Tongue (tissue), 2 donors: ENCODE measurements around the gene GNAS-AS1. TPM values are rescaled to one million over a fixed set of nuclear protein-coding genes. Genes with fewer than 3 reads are reported as not detected.

Experiments
- DNase-seq: peaks from one replicate; pipeline ENCODE4 v3.0.0-alpha.2; 2015
- total RNA-seq: library from RNA; depleted of rRNA; stranded (reverse); fragments of >200 nt; gene quantifications from one replicate; pipeline ENCODE4 v1.2.3, GENCODE V29; 2014

Gene GNAS-AS1
- total RNA-seq, 1 donor from 2014 or later = 2.5 TPM

DNA sequence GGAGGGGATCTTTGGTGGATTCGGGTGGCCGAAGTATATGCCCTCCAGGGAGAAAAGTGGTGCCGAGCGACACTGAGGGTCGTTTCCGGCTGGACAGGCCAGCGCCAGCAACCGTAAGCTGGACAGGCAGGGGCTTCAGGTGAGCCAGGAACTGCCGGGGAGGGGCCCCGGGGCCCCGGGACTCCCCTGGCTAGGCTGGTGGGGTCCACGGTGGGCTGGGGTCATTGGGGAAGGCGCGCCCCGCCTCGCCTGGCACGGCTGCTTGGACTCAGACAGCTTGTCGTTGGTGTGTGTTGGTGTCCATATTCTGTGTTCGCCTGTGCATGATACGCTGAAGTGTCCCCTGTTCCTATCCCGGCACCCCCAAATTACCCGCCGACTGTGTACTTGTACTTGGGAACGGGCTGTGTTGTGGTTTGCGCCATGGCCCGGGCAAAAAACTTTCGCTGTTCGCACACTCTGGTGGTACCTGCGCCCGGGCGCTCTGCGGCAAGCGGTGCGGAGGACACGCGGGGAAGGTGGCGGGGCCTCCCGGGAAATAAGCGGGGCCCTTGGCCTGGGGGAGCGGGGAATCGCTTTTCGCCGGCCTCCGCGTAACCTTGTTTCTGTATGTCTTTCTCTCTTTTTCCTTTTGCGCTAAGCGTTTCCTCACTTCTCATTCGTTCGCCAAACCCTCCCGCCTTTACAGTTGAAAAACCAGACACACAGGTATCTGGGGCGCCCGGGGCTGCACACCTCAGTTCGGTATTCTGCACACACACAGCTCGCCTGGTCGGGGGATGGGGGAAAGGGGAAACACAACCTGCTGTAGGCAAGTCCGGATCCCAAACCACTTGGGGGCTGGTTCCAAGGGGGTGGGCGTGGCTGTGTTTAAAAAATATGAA, 5.0 kb upstream of the GNAS-AS1 start:
- DNase-seq = peak; percentile 72

DNA sequence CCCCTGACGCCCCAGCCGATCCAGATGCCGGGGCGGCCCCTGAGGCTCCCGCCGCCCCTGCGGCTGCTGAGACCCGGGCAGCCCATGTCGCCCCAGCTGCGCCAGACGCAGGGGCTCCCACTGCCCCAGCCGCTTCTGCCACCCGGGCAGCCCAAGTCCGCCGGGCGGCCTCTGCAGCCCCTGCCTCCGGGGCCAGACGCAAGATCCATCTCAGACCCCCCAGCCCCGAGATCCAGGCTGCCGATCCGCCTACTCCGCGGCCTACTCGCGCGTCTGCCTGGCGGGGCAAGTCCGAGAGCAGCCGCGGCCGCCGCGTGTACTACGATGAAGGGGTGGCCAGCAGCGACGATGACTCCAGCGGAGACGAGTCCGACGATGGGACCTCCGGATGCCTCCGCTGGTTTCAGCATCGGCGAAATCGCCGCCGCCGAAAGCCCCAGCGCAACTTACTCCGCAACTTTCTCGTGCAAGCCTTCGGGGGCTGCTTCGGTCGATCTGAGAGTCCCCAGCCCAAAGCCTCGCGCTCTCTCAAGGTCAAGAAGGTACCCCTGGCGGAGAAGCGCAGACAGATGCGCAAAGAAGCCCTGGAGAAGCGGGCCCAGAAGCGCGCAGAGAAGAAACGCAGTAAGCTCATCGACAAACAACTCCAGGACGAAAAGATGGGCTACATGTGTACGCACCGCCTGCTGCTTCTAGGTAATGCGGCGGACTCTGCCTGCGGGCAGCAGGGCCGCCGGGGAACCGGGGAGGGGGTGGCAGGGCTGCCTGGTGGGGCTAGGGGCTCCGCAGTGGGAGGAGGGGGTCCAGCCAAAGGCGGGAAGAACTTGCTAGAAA, 4.2 kb upstream of the GNAS-AS1 start:
- DNase-seq = no peak

DNA sequence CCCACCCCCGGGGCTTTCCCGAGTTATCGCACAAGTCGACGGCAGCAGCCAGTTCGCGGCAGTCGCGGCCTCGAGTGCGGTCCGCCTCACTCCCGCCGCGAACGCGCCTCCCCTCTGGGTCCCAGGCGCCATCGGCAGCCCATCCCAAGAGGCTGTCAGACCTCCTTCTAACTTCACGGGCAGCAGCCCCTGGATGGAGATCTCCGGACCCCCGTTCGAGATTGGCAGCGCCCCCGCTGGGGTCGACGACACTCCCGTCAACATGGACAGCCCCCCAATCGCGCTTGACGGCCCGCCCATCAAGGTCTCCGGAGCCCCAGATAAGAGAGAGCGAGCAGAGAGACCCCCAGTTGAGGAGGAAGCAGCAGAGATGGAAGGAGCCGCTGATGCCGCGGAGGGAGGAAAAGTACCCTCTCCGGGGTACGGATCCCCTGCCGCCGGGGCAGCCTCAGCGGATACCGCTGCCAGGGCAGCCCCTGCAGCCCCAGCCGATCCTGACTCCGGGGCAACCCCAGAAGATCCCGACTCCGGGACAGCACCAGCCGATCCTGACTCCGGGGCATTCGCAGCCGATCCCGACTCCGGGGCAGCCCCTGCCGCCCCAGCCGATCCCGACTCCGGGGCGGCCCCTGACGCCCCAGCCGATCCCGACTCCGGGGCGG, 3.4 kb upstream of the GNAS-AS1 start:
- no peak for DNase-seq

DNA sequence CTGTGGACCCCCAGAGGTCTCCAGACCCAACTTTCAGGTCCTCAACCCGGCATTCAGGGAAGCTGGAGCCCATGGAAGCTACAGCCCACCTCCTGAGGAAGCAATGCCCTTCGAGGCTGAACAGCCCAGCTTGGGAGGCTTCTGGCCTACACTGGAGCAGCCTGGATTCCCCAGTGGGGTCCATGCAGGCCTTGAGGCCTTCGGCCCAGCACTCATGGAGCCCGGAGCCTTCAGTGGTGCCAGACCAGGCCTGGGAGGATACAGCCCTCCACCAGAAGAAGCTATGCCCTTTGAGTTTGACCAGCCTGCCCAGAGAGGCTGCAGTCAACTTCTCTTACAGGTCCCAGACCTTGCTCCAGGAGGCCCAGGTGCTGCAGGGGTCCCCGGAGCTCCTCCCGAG, 2.8 kb upstream of the GNAS-AS1 start:
- DNase-seq = no peak

DNA sequence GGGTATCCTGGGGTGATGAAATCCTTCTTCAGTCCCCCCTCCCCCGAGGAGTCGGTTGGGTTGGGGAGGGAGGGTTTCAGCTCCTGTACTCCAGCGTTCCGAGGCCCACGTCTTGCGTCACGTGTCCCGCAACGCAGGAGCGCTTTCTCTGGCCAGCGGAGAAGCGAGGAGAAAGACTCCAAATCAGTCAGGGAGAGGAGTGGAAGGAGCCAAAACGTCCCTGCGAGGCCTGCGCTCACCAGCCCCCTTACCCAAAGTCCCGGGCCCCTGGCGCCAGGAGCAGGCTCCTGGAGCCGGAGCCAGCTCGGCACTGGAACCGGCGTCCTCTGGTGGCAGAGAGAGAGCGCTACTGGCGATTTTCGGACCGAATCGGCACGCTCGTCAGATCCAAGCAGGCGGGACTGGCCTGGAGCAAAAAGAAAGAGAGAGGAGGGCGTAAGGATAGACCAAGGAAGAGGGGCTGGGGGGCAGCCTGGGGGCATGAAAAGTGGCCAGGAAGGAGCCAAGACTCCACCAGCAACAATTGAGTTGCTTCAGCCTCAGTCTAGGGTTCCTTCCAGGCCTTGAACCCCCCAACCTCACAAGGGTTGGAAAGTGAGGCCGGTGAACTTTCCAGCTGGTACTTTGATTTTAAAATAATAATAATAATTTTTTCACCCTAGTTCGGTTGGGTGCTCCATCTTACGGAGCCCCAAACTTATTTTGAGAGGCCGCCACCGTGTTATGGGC, 2.0 kb upstream of the GNAS-AS1 start, which contains the start of gene GNAS:
Gene GNAS (plus strand): TSS at position 174 of the 729 bp plus-strand sequence.
- peak; percentile 86 for DNase-seq

DNA sequence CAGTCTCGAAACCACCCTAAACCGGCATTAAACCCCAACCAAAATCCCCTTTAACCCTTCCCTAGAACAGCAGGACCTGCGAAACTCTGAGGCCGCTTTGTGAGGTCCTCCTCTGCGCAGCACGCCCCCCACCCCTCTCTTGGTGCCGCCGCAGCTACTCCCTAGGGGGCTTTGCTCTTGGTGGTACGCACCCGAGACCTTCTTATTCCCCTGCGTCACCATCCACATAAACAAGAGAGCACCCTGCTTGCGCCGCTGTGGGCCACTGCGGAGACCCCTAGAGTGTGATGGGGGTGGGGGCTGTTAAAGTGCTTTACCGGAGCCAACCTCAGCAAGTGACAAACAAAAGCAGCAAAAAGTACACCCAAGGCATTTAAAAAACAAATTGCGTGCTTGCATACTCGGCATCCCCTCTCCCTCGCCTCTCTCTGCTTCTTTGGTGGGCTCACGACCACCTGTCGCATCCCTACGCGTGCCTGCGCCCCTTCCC, 1.3 kb upstream of the GNAS-AS1 start:
- no peak for DNase-seq

DNA sequence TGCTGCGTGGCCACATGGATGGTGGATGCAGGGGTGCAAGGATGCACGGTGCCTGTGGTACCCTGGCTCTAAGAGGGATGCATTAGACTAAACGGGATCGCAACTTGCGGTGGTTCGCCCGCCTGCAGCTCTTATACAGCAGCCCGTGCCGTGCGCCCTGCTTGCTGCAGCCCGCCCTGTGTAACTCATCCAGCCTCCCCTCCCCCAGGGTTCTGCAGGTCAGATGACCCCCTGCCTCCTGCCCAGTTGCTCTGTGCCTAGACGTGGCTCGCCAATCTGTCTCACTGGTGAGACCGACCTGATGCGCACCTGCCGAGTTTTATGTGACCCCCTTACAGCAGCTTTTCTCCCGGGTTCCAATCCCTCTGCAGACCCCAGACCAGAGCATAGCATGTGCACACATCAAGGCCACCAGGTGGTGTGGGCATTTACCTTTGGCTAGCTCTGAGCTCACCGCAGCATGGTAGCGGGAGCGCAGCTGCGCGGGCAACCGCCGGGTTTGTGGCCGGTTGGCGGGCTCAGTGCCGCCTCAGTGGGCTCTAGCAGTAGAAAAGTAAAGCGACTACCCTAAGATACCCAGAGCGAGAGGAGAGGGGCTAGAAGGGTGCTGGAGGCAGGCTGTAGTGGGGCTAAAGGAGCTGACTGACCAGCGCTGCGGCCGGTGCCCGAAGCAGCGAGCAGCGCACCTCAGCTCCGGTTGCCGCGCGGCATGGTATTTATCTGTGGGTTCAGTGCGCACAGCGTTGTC, 693 bp upstream of the GNAS-AS1 start:
- DNase-seq = no peak

DNA sequence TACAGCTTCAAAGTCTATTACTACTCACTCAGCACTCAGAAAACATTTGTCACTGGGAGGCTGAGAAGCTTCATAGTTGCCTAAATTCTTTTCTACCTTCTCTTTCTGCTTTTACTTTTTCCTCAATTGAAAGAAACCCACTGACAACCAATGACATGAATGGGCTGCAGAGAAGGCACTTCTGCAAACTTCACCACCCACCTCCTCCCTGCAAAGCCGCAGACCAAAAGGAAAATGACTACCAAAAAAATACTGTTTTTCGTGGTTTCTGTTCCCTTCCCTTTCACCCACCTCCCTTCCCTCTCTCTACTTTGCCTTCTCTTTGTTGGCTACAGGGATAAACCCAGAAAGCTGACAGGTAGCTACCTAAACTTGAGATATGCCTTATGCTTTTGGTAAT, 3.2 kb downstream of the GNAS-AS1 start:
- no peak for DNase-seq

DNA sequence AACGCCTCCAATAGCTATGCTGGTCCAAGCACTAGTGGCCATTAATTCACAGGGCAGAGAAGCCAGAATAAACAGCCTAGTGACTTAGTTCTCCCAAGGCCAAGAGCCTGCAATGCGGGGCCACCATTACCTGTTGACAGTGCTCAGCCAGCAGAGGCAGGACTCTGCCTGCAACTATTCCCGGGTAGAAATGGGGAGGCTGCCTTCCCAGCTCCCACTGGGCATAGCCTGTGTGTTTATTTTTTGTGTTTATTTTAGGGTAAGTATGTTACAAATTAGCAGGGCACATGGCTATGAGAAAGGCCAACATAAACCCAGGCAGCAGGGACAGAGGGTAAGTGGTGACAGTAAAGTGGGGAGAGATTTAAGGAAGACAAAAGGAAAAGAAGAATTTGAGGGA, 5.0 kb downstream of the GNAS-AS1 start:
- DNase-seq = no peak

DNA sequence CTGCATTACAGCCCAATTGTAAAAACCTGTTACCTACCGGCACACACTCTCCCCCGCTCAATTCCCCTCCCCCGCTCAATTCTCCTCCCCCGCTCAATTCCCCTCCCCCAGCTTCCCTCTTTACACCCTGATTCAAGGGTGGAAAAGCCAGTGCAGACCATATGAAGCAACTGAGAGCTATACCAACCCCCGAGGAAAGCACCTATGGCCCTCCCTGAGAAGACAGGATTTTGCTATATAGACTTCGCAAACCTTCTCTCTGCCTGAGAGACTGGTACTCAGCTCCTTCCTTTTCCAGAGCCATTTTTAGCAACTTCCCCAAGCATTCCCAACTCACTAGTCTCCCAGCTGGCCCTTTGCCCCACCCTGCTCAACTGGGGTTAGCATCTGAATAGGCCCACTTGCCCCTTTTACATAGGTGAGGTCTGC, 7.6 kb downstream of the GNAS-AS1 start:
- DNase-seq = no peak

DNA sequence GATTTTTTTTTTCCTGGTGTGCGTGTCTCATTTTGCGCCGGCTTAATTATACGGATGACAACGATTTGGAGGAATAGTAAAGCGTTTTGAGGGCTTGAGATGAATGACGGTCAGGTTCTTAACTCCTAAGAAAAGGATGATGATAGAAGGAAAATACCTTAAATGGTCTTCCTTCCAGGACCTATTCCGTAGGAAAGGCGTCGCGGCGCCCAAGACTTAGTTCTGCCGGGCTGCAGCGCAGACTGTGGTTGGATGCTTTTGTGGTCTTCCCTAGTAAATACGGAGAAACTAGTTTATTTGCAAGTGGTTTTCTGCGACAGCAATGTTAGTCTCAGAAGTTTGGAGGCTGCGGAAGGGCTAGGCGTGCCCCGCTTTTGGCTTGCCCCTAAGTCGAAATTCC, 8.4 kb downstream of the GNAS-AS1 start:
- no peak for DNase-seq

DNA sequence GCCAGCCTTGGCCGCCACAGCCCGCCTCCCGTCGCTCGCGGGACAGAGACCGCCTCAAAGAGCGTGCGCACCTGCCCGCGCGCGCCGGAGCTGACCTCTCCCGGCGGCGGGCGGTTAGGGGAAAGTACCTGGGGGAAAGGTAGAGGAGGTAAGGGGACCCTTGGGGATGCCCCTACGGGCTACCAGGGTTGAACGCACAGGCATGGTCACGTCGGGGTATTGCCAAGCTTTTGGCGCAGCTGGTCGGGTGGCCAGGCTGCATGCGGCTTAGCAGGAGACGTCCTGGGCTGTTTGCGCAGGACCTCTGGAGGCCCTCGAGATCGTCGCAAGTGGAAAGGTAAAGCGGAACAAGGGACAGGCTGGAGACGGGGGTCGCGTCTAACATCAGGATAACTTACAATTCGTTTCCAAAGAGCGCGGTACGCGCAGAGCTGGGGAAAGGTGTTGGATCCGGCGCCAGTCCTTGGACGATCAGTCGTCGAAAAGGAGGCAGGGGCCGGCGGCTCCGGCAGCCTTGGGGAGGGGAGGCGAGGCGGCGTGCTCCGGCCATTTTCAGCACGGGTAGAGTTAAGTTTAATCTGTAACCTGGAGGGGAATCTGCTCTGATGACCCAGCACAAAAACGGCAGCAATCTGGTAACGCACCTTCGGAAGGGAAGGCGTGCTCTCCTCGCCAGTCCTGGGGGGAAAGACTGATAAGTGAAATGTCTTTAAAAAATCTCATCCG, 9.0 kb downstream of the GNAS-AS1 start:
- no peak for DNase-seq

DNA sequence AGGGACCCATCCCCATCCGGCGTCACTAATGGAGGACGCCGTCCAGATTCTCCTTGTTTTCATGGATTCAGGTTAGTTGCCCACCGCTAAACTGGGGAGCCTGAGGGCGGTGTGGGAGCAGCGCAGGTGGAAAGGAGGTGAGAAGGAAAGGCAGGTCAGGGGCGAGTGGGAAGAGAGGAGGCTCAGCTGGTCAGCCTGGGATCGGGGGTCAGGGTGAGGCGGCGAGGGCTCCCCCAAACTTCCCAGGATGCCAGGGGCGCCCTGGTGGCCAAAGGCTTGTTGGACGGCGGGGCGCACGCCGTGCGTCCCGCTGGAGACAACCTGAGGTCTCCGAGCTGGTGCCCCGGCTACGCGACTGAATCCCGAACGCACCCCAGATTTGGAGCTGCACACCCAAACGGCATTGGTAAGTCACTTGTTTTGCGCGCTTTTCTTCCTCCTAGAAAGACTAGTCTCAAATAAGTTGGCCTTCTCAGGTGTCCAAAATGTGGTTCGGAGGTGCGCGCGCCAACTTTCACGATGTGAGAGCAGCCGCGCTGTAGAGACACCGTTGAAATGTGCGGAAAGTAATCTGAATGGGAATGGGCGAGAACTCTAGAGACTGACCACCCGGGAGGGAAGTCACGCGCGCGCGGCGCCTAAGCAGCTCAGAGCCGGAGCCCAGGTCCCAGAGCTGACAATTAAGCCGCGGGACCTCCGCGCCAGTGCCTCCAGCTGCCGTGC, 9.7 kb downstream of the GNAS-AS1 start:
- DNase-seq = no peak

DNA sequence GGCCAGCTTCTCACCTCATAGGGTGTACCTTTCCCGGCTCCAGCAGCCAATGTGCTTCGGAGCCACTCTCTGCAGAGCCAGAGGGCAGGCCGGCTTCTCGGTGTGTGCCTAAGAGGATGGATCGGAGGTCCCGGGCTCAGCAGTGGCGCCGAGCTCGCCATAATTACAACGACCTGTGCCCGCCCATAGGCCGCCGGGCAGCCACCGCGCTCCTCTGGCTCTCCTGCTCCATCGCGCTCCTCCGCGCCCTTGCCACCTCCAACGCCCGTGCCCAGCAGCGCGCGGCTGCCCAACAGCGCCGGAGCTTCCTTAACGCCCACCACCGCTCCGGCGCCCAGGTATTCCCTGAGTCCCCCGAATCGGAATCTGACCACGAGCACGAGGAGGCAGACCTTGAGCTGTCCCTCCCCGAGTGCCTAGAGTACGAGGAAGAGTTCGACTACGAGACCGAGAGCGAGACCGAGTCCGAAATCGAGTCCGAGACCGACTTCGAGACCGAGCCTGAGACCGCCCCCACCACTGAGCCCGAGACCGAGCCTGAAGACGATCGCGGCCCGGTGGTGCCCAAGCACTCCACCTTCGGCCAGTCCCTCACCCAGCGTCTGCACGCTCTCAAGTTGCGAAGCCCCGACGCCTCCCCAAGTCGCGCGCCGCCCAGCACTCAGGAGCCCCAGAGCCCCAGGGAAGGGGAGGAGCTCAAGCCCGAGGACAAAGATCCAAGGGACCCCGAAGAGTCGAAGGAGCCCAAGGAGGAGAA, 10.5 kb downstream of the GNAS-AS1 start:
- DNase-seq = no peak

DNA sequence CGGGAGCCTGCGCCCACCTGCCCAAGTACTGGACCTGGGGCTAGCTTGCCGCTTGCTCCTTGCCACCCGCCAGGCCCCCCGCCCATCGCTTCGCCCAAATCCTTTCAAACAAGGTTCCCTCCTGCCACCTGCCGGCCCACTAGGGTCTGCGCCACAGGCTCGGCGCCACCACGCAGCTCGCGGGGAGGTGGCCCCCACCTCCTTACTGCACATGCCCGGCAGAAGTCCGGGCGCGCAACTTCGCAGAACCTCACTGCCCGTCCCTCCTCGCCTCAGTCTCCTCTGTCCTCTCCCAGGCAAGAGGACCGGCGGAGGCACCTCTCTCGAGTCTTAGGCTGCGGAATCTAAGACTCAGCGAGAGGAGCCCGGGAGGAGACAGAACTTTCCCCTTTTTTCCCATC, 11.2 kb downstream of the GNAS-AS1 start:
- peak; percentile 82 for DNase-seq

DNA sequence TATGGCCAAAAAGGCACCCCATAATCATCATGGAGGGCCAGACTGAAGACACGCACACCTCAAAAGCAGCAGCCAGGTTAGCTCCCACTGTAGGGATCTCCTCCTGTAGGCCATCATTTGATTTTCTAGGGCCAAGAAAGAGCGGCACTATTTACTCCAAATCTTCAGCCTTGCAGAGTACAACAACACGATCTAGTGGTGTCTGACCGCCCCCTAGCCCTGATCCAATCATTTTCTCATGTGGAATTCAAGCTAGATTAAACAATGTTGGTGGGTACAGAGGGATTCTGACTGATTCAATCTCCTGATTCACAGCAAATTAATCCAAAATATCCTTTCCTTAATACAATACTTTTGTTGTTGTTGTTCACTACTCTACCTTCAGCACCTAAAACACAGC, 12.5 kb downstream of the GNAS-AS1 start:
- no peak for DNase-seq

DNA sequence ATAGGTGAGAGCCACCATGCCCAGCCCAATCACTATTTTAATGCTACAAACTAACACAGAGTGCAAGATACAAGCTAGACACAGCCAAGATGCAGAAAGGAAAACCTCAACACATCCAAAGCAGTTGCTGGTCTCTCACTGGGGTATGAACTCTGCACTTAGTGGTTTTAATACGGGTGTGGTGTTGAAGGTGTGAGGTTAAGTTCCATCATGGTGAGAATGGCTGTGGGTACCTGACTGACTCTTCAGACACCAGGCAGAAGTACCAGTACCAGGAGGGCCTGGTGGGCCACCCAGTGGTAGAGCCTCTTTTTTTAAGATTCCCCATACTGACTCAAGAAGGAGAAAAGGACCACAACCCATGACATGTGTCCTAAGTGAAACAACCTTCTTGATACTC, 13.0 kb downstream of the GNAS-AS1 start:
- DNase-seq = no peak

DNA sequence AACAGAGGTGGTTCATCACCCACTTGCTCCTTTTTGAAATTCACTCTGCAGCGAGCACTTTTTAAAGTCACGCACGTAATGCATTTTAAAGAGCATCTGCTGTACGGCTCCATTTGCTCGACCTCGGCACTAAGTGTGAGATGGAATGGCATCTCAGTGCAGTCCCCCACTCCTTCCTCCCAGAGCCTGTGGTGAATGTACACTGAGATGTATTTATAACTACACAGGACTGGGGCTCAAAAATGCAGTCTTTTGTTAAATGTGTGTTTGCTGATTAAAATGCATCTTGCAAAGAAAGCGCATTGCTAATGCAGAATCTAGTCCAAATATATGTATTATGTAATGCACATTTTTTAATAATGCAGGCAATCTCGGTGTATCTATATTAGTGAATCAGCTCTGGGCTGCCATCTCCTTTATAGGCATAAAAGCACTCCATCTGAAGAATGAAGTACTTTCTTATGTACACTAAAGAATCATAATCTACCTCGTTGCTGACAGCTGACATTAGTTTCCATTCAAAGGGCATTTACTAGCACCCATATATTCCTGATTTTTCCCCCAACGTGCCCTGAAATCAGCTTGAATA, 14.0 kb downstream of the GNAS-AS1 start:
- DNase-seq = no peak

DNA sequence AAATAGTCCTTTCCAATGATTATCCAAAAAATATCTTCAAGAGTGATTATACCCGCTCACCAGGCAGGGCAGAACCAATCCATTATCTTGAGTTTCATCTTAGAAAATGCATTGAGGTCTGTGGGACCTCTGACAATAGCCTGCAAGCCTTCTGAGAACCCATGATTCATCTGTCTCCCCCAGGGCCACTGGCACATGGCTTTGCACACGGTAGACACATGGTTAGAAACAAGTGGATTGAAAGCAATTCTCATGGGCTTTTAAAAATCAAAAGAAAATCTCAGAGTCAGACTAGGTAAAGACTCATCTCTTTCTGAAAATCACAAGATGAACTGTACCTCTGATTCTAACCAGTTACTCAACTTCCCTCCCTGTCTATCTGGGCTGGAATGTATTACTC, 15.5 kb downstream of the GNAS-AS1 start:
- DNase-seq = no peak
